Lung (tissue), 12 donors: ENCODE results near the gene VTI1A. TPM values are rescaled to one million over a fixed set of nuclear protein-coding genes. Genes with fewer than 3 reads are reported as not detected.

Experiments used
- ATAC-seq: fragments of 200-7000 bp; cut with Tn5 transposase; one replicate; pipeline ENCODE4 v1.9.1; 2020; ENCODE audit warnings: moderate number of reproducible peaks; ENCODE audit not compliant: insufficient read depth, low FRiP score
- DNase-seq, 3 donors: peaks; one replicate each; pipeline ENCODE4 v3.0.0-alpha.2; 2013 to 2017
- H3K27ac ChIP-seq, 2 donors: one replicate each; pipeline ENCODE4 v1.5.1; 2013; ENCODE audit warnings: mild to moderate bottlenecking in 2 of 2, moderate library complexity in 2 of 2, control low read depth in 1 of 2, inconsistent platforms in 1 of 2, low read depth in 1 of 2, low read length in 1 of 2
- H3K27me3 ChIP-seq, 3 donors: one replicate each; pipeline ENCODE4 v1.5.1; 2013; ENCODE audit warnings: low read length in 2 of 3; ENCODE audit not compliant: control insufficient read depth in 3 of 3, insufficient read depth in 3 of 3
- H3K36me3 ChIP-seq, 4 donors: one replicate each; pipeline ENCODE4 v1.5.1; 2013; ENCODE audit warnings: low read length in 4 of 4, mild to moderate bottlenecking in 1 of 4, moderate library complexity in 1 of 4; ENCODE audit not compliant: control insufficient read depth in 4 of 4, insufficient read depth in 4 of 4
- H3K4me1 ChIP-seq, 5 donors: one replicate each; pipeline ENCODE4 v1.5.1; 2013; ENCODE audit warnings: low read length in 5 of 5, mild to moderate bottlenecking in 2 of 5, moderate library complexity in 1 of 5; ENCODE audit not compliant: control insufficient read depth in 5 of 5, insufficient read depth in 5 of 5
- H3K4me3 ChIP-seq: one replicate; pipeline ENCODE4 v1.5.1; 2013; ENCODE audit warnings: mild to moderate bottlenecking, control low read depth, moderate library complexity
- H3K9ac ChIP-seq, 2 donors: one replicate each; pipeline ENCODE4 v1.5.1; 2013; ENCODE audit warnings: low read length in 2 of 2, control low read depth in 1 of 2; ENCODE audit not compliant: insufficient read depth in 1 of 2
- H3K9me3 ChIP-seq, 4 donors: one replicate each; pipeline ENCODE4 v1.5.1; 2013; ENCODE audit warnings: low read length in 3 of 4, mild to moderate bottlenecking in 1 of 4, moderate library complexity in 1 of 4; ENCODE audit not compliant: control insufficient read depth in 4 of 4, insufficient read depth in 3 of 4
- WGBS, 2 donors: extraction: QIAGEN DNeasy Blood & Tissue Kit; methylation state at CpG; one replicate each; pipeline ENCODE4 v1.1.7; 2013; 5-methylcytosine and 5-hydroxymethylcytosine counted together
- polyA plus RNA-seq, 2 donors: library from polyadenylated mRNA; stranded (reverse); fragments of 200-250 nt; gene quantifications; one replicate each; pipeline ENCODE4 v1.2.1, GENCODE V29; 2013
- total RNA-seq, 2 donors: library from RNA; depleted of rRNA in 1 of 2; stranded (reverse); fragments of >200 nt in 1 of 2; gene quantifications; one replicate each; pipeline ENCODE4 v1.2.1, GENCODE V29; 2014 to 2021
- TF ChIP-seq, protein P1 (sequence below): IDR thresholded peaks from 2 replicates; pipeline ENCODE4 v1.5.1; 2012; ENCODE audit warnings: mild to moderate bottlenecking; ENCODE audit errors: control extremely low read depth, extremely low read depth
- donor health status: control.
- donor health status: control.
- donor health status: Bipolar disorder and iron deficiency.
- donor health status: healthy.
- donor health status: DM: yes; HTN: yes; CAD: no.

Gene VTI1A
- total and polyA plus RNA-seq, 4 donors: 9.2 to 48.2 (median 28.4) TPM

GRCh38 chr10:112838784-112839481, 391.9 kb downstream of the VTI1A start:
- ATAC-seq (no peak), DNase-seq (no peak)
- no peaks in the 10 kb centered on the region for H3K36me3 ChIP-seq
- H3K27me3 ChIP-seq: no peaks in the 10 kb centered on the region
- H3K9ac ChIP-seq: no peak overlapping the region
- no peak overlapping the region for H3K4me3 ChIP-seq
- H3K4me1 ChIP-seq: peaks cover 0 to 34% (median 2%) of the 10 kb centered on the region in 5 donors
- H3K27ac ChIP-seq: no peak overlapping the region
- no peaks in the 10 kb centered on the region for H3K9me3 ChIP-seq
- WGBS, 2 donors: 80 to 86% methylated on average over 15 of the region's 15 CpGs
- TF ChIP-seq, protein P1, sequence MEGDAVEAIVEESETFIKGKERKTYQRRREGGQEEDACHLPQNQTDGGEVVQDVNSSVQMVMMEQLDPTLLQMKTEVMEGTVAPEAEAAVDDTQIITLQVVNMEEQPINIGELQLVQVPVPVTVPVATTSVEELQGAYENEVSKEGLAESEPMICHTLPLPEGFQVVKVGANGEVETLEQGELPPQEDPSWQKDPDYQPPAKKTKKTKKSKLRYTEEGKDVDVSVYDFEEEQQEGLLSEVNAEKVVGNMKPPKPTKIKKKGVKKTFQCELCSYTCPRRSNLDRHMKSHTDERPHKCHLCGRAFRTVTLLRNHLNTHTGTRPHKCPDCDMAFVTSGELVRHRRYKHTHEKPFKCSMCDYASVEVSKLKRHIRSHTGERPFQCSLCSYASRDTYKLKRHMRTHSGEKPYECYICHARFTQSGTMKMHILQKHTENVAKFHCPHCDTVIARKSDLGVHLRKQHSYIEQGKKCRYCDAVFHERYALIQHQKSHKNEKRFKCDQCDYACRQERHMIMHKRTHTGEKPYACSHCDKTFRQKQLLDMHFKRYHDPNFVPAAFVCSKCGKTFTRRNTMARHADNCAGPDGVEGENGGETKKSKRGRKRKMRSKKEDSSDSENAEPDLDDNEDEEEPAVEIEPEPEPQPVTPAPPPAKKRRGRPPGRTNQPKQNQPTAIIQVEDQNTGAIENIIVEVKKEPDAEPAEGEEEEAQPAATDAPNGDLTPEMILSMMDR: no peak

DNA sequence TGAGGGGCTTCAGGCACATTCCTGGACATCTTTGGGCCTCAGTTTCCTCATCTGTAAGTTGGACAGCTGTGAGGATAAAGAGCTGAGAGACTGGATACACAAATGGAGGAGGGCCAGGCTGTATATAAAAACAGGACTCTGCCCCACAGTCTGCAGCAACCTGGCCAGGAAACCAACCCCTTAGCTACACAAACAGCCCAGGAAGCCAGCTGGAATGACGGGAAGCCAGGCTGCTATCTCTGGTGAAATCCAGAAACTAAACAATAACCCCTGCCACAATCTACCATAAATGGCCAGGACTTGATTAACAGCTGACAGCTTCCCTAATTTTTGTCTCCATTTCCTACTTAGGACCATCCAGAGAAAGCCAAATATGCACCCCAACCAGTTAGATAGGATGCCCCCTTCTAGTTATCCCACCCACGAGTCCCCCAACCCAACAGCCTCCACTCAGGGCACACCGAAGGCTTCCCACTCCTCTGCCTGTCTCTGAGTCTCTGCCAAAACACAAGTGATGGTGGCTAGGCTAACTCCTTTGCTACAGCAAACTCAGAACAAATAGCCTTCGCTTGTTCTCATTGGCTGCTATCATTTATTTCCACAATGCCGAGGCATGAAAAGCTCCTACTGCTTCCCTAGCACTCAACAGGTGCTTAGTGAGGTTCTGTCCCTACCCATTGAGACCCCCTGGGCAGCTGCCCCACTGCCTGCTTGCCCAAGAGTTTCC, 393.1 kb downstream of the VTI1A start:
- 92 to 94% methylated on average over 5 of the region's 5 CpGs for WGBS, 2 donors
- ATAC-seq: no peak
- TF ChIP-seq, protein P1: no peak
- Histone ChIP-seq H3K36me3 (no peaks in the 10 kb centered on the region), H3K9ac (no peak overlapping the region), H3K27me3 (no peaks in the 10 kb centered on the region), H3K27ac (no peak overlapping the region), H3K4me3 (no peak overlapping the region), H3K9me3 (peaks cover 0 to 2% (median 0%) of the 10 kb centered on the region in 4 donors), H3K4me1 (peaks cover 0 to 33% (median 2%) of the 10 kb centered on the region in 5 donors)
- no peak for DNase-seq

GRCh38 chr10:112841549-112841948, 394.5 kb downstream of the VTI1A start:
- H3K4me3 ChIP-seq: no peak overlapping the region
- peaks cover 0 to 4% (median 0%) of the 10 kb centered on the region in 4 donors for H3K9me3 ChIP-seq
- DNase-seq: no peak
- TF ChIP-seq, protein P1: no peak
- no peak for ATAC-seq
- 97 to 99% methylated on average over 7 of the region's 7 CpGs for WGBS, 2 donors
- no peaks in the 10 kb centered on the region for H3K36me3 ChIP-seq
- H3K4me1 ChIP-seq: peaks cover 0 to 18% (median 2%) of the 10 kb centered on the region in 5 donors
- H3K27me3 ChIP-seq: no peaks in the 10 kb centered on the region
- H3K27ac ChIP-seq: no peak overlapping the region
- H3K9ac ChIP-seq: no peak overlapping the region
